PC-3 (cell line): ENCODE data around the gene NT5DC1.

Source experiments
- CTCF ChIP-seq: fragments of 300-600 bp; sonication (generic); conservative IDR thresholded peaks from 2 replicates; pipeline ENCODE4 v1.5.1; 2017; ENCODE audit warnings: antibody characterized with exemption, low read depth, mild to moderate bottlenecking, low read length
- EZH2 ChIP-seq: fragments of 300-600 bp; sonication (generic); IDR thresholded peaks from one replicate; pipeline ENCODE4 v1.6.1; 2017; ENCODE audit warnings: antibody characterized with exemption, mild to moderate bottlenecking, low read length; ENCODE audit not compliant: unreplicated experiment

GRCh38 chr6:116078522-116078921, 22.1 kb upstream of the NT5DC1 start:
- TF ChIP-seq EZH2 (no peak), CTCF (no peak)
